ENCODE results near the gene GALNT6. TPM values are rescaled to one million over a fixed set of nuclear protein-coding genes. Genes with fewer than 3 reads are reported as not detected.

Gene GALNT6
- total and polyA plus RNA-seq, 2 donors (not counting 3 experiments of a cell fraction or from before 2014, with no cell fraction given), result 18.7 to 39.2 TPM

- Histone ChIP-seq H3K4me1 (ENCODE audit: control insufficient read depth, extremely low read depth, insufficient read depth, low read length) (peaks cover 37% of the 10 kb centered on the region), H4K20me1 (replicated peaks; ENCODE audit: control insufficient read depth, extremely low read depth, insufficient read depth, low read length) (no peaks in the 10 kb centered on the region), H3K9me1 (replicated peaks; ENCODE audit: control insufficient read depth, extremely low read depth, insufficient read depth, low read length) (no peaks in the 10 kb centered on the region), H3K9me3 (replicated peaks; ENCODE audit: control insufficient read depth, insufficient read depth, low read length) (no peaks in the 10 kb centered on the region), H3K27ac (ENCODE audit: insufficient read depth, low read depth, low read length) (no peak overlapping the region), H3K36me3 (ENCODE audit: control insufficient read depth in 2 of 2, extremely low read depth in 1 of 2, insufficient read depth in 2 of 2, low read length in 2 of 2) (no peaks in the 10 kb centered on the region), H3K4me2 (ENCODE audit: insufficient read depth, low read length) (no peak overlapping the region), H2AFZ (ENCODE audit: low read depth, low read length) (no peak overlapping the region), H3K79me2 (ENCODE audit: control insufficient read depth, insufficient read depth, low read length) (peaks cover 8% of the 10 kb centered on the region), H3K27me3 (ENCODE audit: control insufficient read depth in 2 of 2, insufficient read depth in 2 of 2, low read length in 2 of 2) (no peaks in the 10 kb centered on the region), H3K4me3 (replicated peaks in 1 of 3; ENCODE audit: insufficient read depth in 1 of 3, low read depth in 1 of 3, low read length in 3 of 3) (no peak overlapping the region), H3K9ac (replicated peaks; ENCODE audit: extremely low read depth, insufficient read depth, low read length) (no peak overlapping the region)
- TF ChIP-seq, protein P1, sequence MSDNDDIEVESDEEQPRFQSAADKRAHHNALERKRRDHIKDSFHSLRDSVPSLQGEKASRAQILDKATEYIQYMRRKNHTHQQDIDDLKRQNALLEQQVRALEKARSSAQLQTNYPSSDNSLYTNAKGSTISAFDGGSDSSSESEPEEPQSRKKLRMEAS (IDR thresholded peaks at IDR 0.05; ENCODE audit: insufficient read depth, insufficient read length), result no peak
- TF ChIP-seq JUN (IDR thresholded peaks at IDR 0.05; ENCODE audit: borderline replicate concordance, insufficient read depth, insufficient read length, low read depth) (no peak), EZH2 (IDR thresholded peaks at IDR 0.05; ENCODE audit: borderline replicate concordance, low read depth, low read length, severe bottlenecking) (no peak), CTCF (IDR thresholded peaks at IDR 0.05; ENCODE audit: extremely low read depth in 1 of 2, insufficient read depth in 1 of 2, low read depth in 1 of 2, low read length in 2 of 2) (no peak), POLR2A (IDR thresholded peaks at IDR 0.05; ENCODE audit: low read depth, low read length) (no peak), FOS (IDR thresholded peaks at IDR 0.05; ENCODE audit: borderline replicate concordance, insufficient read depth, low read length) (no peak), POLR2AphosphoS5 (IDR thresholded peaks at IDR 0.05; ENCODE audit: insufficient read depth, low read depth, low read length) (no peak), MYC (IDR thresholded peaks at IDR 0.05; ENCODE audit: low read depth, low read length) (no peak), GATA2 (IDR thresholded peaks at IDR 0.05; ENCODE audit: insufficient read depth, insufficient read length, low read depth, low read length) (no peak)
- no TSS peak for BruUV-seq (replicated peaks)
- intact Hi-C loops (cut with micrococcal nuclease), result no loop called here
- CTCF ChIA-PET, result interaction anchor here (0.9 to 2.8 kb wide), 7 partner anchors 19 to 485 kb away, joined by 3 to 11 read pairs (median 6); no protein-coding TSS in a partner anchor
- FAIRE-seq (no peak), DNase-seq (ENCODE audit: low read depth, low spot score) (no peak)
- dilution Hi-C loops (cut with MboI; ENCODE audit: extremely low pct_ligation_motif_present, low sequenced_read_pairs), result no loop called here
- POLR2A ChIA-PET, result interaction anchor here (1.1 to 1.8 kb wide), 2 partner anchors 19 to 21 kb away, joined by 3 to 7 read pairs; no protein-coding TSS in a partner anchor
These were observed 749 bp downstream of the GALNT6 start for GRCh38 chr12:51390457-51390856.
